Activated CD4-positive, alpha-beta T cell treated with anti-CD3 and anti-CD28 coated beads, Interleukin-2, amount 10 ng/mL, durations not matched to agents 24 days and 14 days (primary cell): Measurements from ENCODE around the gene DNAH6. TPM values are rescaled to one million over a fixed set of nuclear protein-coding genes. Genes with fewer than 3 reads are reported as not detected.
"Not testable (repeated sequence)": the region's sequence is repeated elsewhere in the genome, so short reads cannot be mapped to it uniquely, and the experiment has no call there.

Experiments used
- DNase-seq: peaks from one replicate; pipeline ENCODE4 v3.0.0; 2022
- H3K27ac Mint-ChIP-seq: one replicate; pipeline ENCODE4 v1.8.0; 2022; ENCODE audit warnings: mild to moderate bottlenecking, mixed read lengths
- H3K27me3 Mint-ChIP-seq: one replicate; pipeline ENCODE4 v1.8.0; 2022; ENCODE audit warnings: mixed read lengths
- H3K36me3 Mint-ChIP-seq: one replicate; pipeline ENCODE4 v1.8.0; 2022; ENCODE audit warnings: low read depth, mild to moderate bottlenecking, mixed read lengths
- H3K4me1 Mint-ChIP-seq: one replicate; pipeline ENCODE4 v1.8.0; 2021; ENCODE audit warnings: mixed read lengths
- H3K4me3 Mint-ChIP-seq: one replicate; pipeline ENCODE4 v1.8.0; 2022; ENCODE audit warnings: mild to moderate bottlenecking, moderate library complexity, mixed read lengths
- H3K9me3 Mint-ChIP-seq: one replicate; pipeline ENCODE4 v1.8.0; 2021; ENCODE audit warnings: mixed read lengths
- intact Hi-C: fragments of 100-400 bp; cut with micrococcal nuclease; formaldehyde crosslinking; loops from one replicate; pipeline ENCODE4 v1.15.1; 2023
- total RNA-seq: library from RNA; stranded (reverse); gene quantifications from 2 replicates; pipeline ENCODE4 v1.2.3, GENCODE V29; 2022

Gene DNAH6
- total RNA-seq, 1 donor from 2014 or later, result 0.23 TPM

GRCh38 chr2:84491741-84492140, 24.6 kb upstream of the DNAH6 start:
- no peak overlapping the region for H3K4me3 Mint-ChIP-seq
- intact Hi-C loops, result no loop called here
- no peaks in the 10 kb centered on the region for H3K36me3 Mint-ChIP-seq
- H3K27me3 Mint-ChIP-seq, result peaks cover 6% of the 10 kb centered on the region
- no peak overlapping the region for H3K27ac Mint-ChIP-seq
- H3K9me3 Mint-ChIP-seq, result no peaks in the 10 kb centered on the region
- peaks cover 5% of the 10 kb centered on the region for H3K4me1 Mint-ChIP-seq
- no peak for DNase-seq

GRCh38 chr2:84492571-84492970, 23.7 kb upstream of the DNAH6 start:
- H3K4me1 Mint-ChIP-seq, result peaks cover 5% of the 10 kb centered on the region
- intact Hi-C loops, result no loop called here
- no peak overlapping the region for H3K27ac Mint-ChIP-seq
- no peaks in the 10 kb centered on the region for H3K9me3 Mint-ChIP-seq
- no peaks in the 10 kb centered on the region for H3K36me3 Mint-ChIP-seq
- H3K27me3 Mint-ChIP-seq, result peaks cover 6% of the 10 kb centered on the region
- no peak overlapping the region for H3K4me3 Mint-ChIP-seq
- DNase-seq, result no peak

- Mint-ChIP-seq H3K27me3 (peaks cover 6% of the 10 kb centered on the region), H3K4me1 (peaks cover 8% of the 10 kb centered on the region), H3K9me3 (no peaks in the 10 kb centered on the region), H3K27ac (no peak overlapping the region), H3K36me3 (no peaks in the 10 kb centered on the region), H3K4me3 (no peak overlapping the region)
- intact Hi-C loops, result no loop called here
- no peak for DNase-seq
Measured at GRCh38 chr2:84493514-84493913, 22.8 kb upstream of the DNAH6 start.

- H3K36me3 Mint-ChIP-seq, result no peaks in the 10 kb centered on the region
- no peak for DNase-seq
- no peak overlapping the region for H3K4me3 Mint-ChIP-seq
- no peak overlapping the region for H3K27ac Mint-ChIP-seq
- H3K9me3 Mint-ChIP-seq, result no peaks in the 10 kb centered on the region
- peaks cover 8% of the 10 kb centered on the region for H3K4me1 Mint-ChIP-seq
- intact Hi-C loops, result no loop called here
- peaks cover 6% of the 10 kb centered on the region for H3K27me3 Mint-ChIP-seq
Measured at GRCh38 chr2:84494070-84494469, 22.2 kb upstream of the DNAH6 start.

- Mint-ChIP-seq H3K36me3 (no peaks in the 10 kb centered on the region), H3K27ac (no peak overlapping the region), H3K4me3 (no peak overlapping the region), H3K27me3 (peaks cover 8% of the 10 kb centered on the region), H3K4me1 (peaks cover 10% of the 10 kb centered on the region), H3K9me3 (no peaks in the 10 kb centered on the region)
- peak; percentile 84 for DNase-seq
- intact Hi-C loops, result loop anchor here (1.0 kb wide), 4 partner anchors 136 to 432 kb away; no protein-coding TSS in a partner anchor
Measured at GRCh38 chr2:84495539-84496146, 20.7 kb upstream of the DNAH6 start.

GRCh38 chr2:84496386-84496785, 19.9 kb upstream of the DNAH6 start:
- H3K4me3 Mint-ChIP-seq, result no peak overlapping the region
- H3K36me3 Mint-ChIP-seq, result no peaks in the 10 kb centered on the region
- H3K27me3 Mint-ChIP-seq, result peaks cover 8% of the 10 kb centered on the region
- no peaks in the 10 kb centered on the region for H3K9me3 Mint-ChIP-seq
- no peak overlapping the region for H3K27ac Mint-ChIP-seq
- intact Hi-C loops, result no loop called here
- H3K4me1 Mint-ChIP-seq, result peaks cover 10% of the 10 kb centered on the region
- DNase-seq, result no peak

- H3K4me1 Mint-ChIP-seq, result peaks cover 10% of the 10 kb centered on the region
- peaks cover 5% of the 10 kb centered on the region for H3K27me3 Mint-ChIP-seq
- no peaks in the 10 kb centered on the region for H3K9me3 Mint-ChIP-seq
- intact Hi-C loops, result no loop called here
- H3K27ac Mint-ChIP-seq, result no peak overlapping the region
- no peak overlapping the region for H3K4me3 Mint-ChIP-seq
- DNase-seq, result no peak
- peaks cover 3% of the 10 kb centered on the region for H3K36me3 Mint-ChIP-seq
Measured at GRCh38 chr2:84497285-84497684, 19.0 kb upstream of the DNAH6 start.

GRCh38 chr2:84498150-84498799, 18.0 kb upstream of the DNAH6 start:
- Mint-ChIP-seq H3K4me1 (peaks cover 10% of the 10 kb centered on the region), H3K9me3 (no peaks in the 10 kb centered on the region), H3K36me3 (peaks cover 3% of the 10 kb centered on the region), H3K27me3 (peaks cover 2% of the 10 kb centered on the region), H3K27ac (no peak overlapping the region), H3K4me3 (no peak overlapping the region)
- intact Hi-C loops, result no loop called here
- DNase-seq, result no peak

- H3K27me3 Mint-ChIP-seq, H3K36me3 Mint-ChIP-seq, H3K9me3 Mint-ChIP-seq, H3K4me1 Mint-ChIP-seq, H3K27ac Mint-ChIP-seq, intact Hi-C loops, H3K4me3 Mint-ChIP-seq: not testable (repeated sequence)
- DNase-seq, result peak; percentile 81
Measured at GRCh38 chr2:84511024-84511423, 5.3 kb upstream of the DNAH6 start.

GRCh38 chr2:84515788-84516187, 510 bp upstream of the DNAH6 start:
- H3K4me1 Mint-ChIP-seq, result peaks cover 11% of the 10 kb centered on the region
- DNase-seq, result peak; percentile 59
- no peaks in the 10 kb centered on the region for H3K36me3 Mint-ChIP-seq
- intact Hi-C loops, result loop anchor here (2.0 to 5.0 kb wide), 3 partner anchors 57 to 412 kb away; partner anchors contain the start of genes SUCLG1 and TRABD2A
- peak overlapping the region; percentile 88 for H3K4me3 Mint-ChIP-seq
- H3K27ac Mint-ChIP-seq, result no peak overlapping the region
- peaks cover 6% of the 10 kb centered on the region for H3K9me3 Mint-ChIP-seq
- H3K27me3 Mint-ChIP-seq, result peaks cover 25% of the 10 kb centered on the region

GRCh38 chr2:84519332-84519957, 3.1 kb downstream of the DNAH6 start:
- H3K4me3 Mint-ChIP-seq, result no peak overlapping the region
- peaks cover 36% of the 10 kb centered on the region for H3K27me3 Mint-ChIP-seq
- peaks cover 11% of the 10 kb centered on the region for H3K4me1 Mint-ChIP-seq
- peaks cover 11% of the 10 kb centered on the region for H3K9me3 Mint-ChIP-seq
- no peaks in the 10 kb centered on the region for H3K36me3 Mint-ChIP-seq
- H3K27ac Mint-ChIP-seq, result peak overlapping the region; percentile 10
- no peak for DNase-seq
- intact Hi-C loops, result loop anchor here (5.0 kb wide), 2 partner anchors 363 to 408 kb away; partner anchors contain the start of gene TRABD2A

- no peaks in the 10 kb centered on the region for H3K36me3 Mint-ChIP-seq
- no peak overlapping the region for H3K4me3 Mint-ChIP-seq
- intact Hi-C loops, result no loop called here
- peaks cover 7% of the 10 kb centered on the region for H3K9me3 Mint-ChIP-seq
- H3K27ac Mint-ChIP-seq, result no peak overlapping the region
- peaks cover 2% of the 10 kb centered on the region for H3K4me1 Mint-ChIP-seq
- no peak for DNase-seq
- peaks cover 10% of the 10 kb centered on the region for H3K27me3 Mint-ChIP-seq
Measured at GRCh38 chr2:84526562-84526961, 10.3 kb downstream of the DNAH6 start.

- no peak for DNase-seq
- Mint-ChIP-seq H3K27me3 (peaks cover 5% of the 10 kb centered on the region), H3K4me1 (peaks cover 2% of the 10 kb centered on the region), H3K36me3 (no peaks in the 10 kb centered on the region), H3K27ac (no peak overlapping the region), H3K4me3 (no peak overlapping the region), H3K9me3 (peaks cover 5% of the 10 kb centered on the region)
- intact Hi-C loops, result no loop called here
Measured at GRCh38 chr2:84527137-84528129, 11.1 kb downstream of the DNAH6 start.
